H9 (cell line): ENCODE results near the gene KCNIP1. TPM values are rescaled to one million over a fixed set of nuclear protein-coding genes. Genes with fewer than 3 reads are reported as not detected.

Experiments
- DNase-seq: peaks from one replicate; pipeline ENCODE4 v3.0.0-alpha.2; 2017
- H2AFZ ChIP-seq: one replicate; pipeline ENCODE4 v1.6.1; 2013; ENCODE audit warnings: mild to moderate bottlenecking, low read length, control low read depth, moderate library complexity
- H2AK5ac ChIP-seq: 2 replicates; pipeline ENCODE4 v1.6.1; 2013; ENCODE audit warnings: low read length, control low read depth, mixed read lengths; ENCODE audit not compliant: insufficient read length
- H2BK120ac ChIP-seq: one replicate; pipeline ENCODE4 v1.6.1; 2013; ENCODE audit warnings: low read depth, mild to moderate bottlenecking, low read length, control low read depth, inconsistent platforms; ENCODE audit not compliant: poor library complexity, severe bottlenecking
- H2BK12ac ChIP-seq: 2 replicates; pipeline ENCODE4 v1.6.1; 2013; ENCODE audit warnings: low read length, control low read depth, mixed read lengths, low read depth; ENCODE audit not compliant: insufficient read length
- H2BK15ac ChIP-seq: 2 replicates; pipeline ENCODE4 v1.6.1; 2013; ENCODE audit warnings: low read depth, low read length, control low read depth
- H2BK20ac ChIP-seq: one replicate; pipeline ENCODE4 v1.6.1; 2013; ENCODE audit warnings: low read depth, mild to moderate bottlenecking, low read length, control low read depth, inconsistent platforms; ENCODE audit not compliant: poor library complexity, severe bottlenecking
- H2BK5ac ChIP-seq: 2 replicates; pipeline ENCODE4 v1.6.1; 2013; ENCODE audit warnings: low read length, control low read depth, mixed read lengths; ENCODE audit not compliant: insufficient read length
- H3K14ac ChIP-seq: 2 replicates; pipeline ENCODE4 v1.6.1; 2013; ENCODE audit warnings: low read length, control low read depth; ENCODE audit not compliant: insufficient read depth
- H3K18ac ChIP-seq: 2 replicates; pipeline ENCODE4 v1.6.1; 2013; ENCODE audit warnings: low read depth, mild to moderate bottlenecking, mixed read lengths, low read length, control low read depth; ENCODE audit not compliant: insufficient read length
- H3K23ac ChIP-seq: 2 replicates; pipeline ENCODE4 v1.6.1; 2013; ENCODE audit warnings: low read length, control low read depth, mixed read lengths, low read depth; ENCODE audit not compliant: insufficient read length
- H3K23me2 ChIP-seq: 2 replicates; pipeline ENCODE4 v1.6.1; 2013; ENCODE audit warnings: low read depth, mild to moderate bottlenecking, mixed read lengths, low read length, control low read depth; ENCODE audit not compliant: insufficient read length, poor library complexity, severe bottlenecking
- H3K27ac ChIP-seq: 2 replicates; pipeline ENCODE4 v1.5.1; 2013; ENCODE audit warnings: low read length, control low read depth, mixed read lengths, low read depth; ENCODE audit not compliant: insufficient read length
- H3K27me3 ChIP-seq: 2 replicates; pipeline ENCODE4 v1.6.1; 2013; ENCODE audit warnings: low read length, control low read depth, inconsistent platforms; ENCODE audit not compliant: insufficient read depth
- H3K4ac ChIP-seq: 2 replicates; pipeline ENCODE4 v1.6.1; 2013; ENCODE audit warnings: low read depth, mild to moderate bottlenecking, control low read depth, inconsistent platforms, low read length, moderate library complexity
- H3K4me1 ChIP-seq: 2 replicates; pipeline ENCODE4 v1.6.1; 2013; ENCODE audit warnings: low read length, control low read depth, inconsistent platforms; ENCODE audit not compliant: insufficient read depth
- H3K4me2 ChIP-seq: 2 replicates; pipeline ENCODE4 v1.6.1; 2013; ENCODE audit warnings: low read length, control low read depth, mixed read lengths; ENCODE audit not compliant: insufficient read length, insufficient read depth
- H3K56ac ChIP-seq: 2 replicates; pipeline ENCODE4 v1.6.1; 2013; ENCODE audit warnings: low read depth, mild to moderate bottlenecking, mixed read lengths, low read length, control low read depth; ENCODE audit not compliant: insufficient read length
- H3K79me1 ChIP-seq: 2 replicates; pipeline ENCODE4 v1.6.1; 2013; ENCODE audit warnings: low read depth, mild to moderate bottlenecking, moderate library complexity, low read length, control low read depth, inconsistent platforms; ENCODE audit not compliant: insufficient read depth, poor library complexity, severe bottlenecking
- H3K79me2 ChIP-seq: 2 replicates; pipeline ENCODE4 v1.6.1; 2013; ENCODE audit warnings: low read length, control low read depth, inconsistent platforms; ENCODE audit not compliant: insufficient read depth
- H3K9ac ChIP-seq: 2 replicates; pipeline ENCODE4 v1.6.1; 2013; ENCODE audit warnings: low read length, control low read depth, mixed read lengths; ENCODE audit not compliant: insufficient read length; ENCODE audit errors: extremely low read depth
- H3K9me3 ChIP-seq: one replicate; pipeline ENCODE4 v1.6.1; 2013; ENCODE audit warnings: low read depth, low read length, inconsistent platforms; ENCODE audit not compliant: control insufficient read depth
- H3T11ph ChIP-seq: one replicate; pipeline ENCODE4 v1.6.1; 2013; ENCODE audit warnings: mild to moderate bottlenecking, low read length, control low read depth, inconsistent platforms
- H4K20me1 ChIP-seq: one replicate; pipeline ENCODE4 v1.6.1; 2013; ENCODE audit not compliant: control insufficient read depth, insufficient read length, insufficient read depth
- H4K5ac ChIP-seq: 2 replicates; pipeline ENCODE4 v1.6.1; 2013; ENCODE audit warnings: low read depth, mild to moderate bottlenecking, mixed read lengths, low read length, control low read depth; ENCODE audit not compliant: insufficient read length
- H4K8ac ChIP-seq: replicated peaks from 2 replicates; pipeline ENCODE4 v1.6.1; 2013; ENCODE audit warnings: low read length, control low read depth, mixed read lengths, low read depth; ENCODE audit not compliant: insufficient read length
- H4K91ac ChIP-seq: 2 replicates; pipeline ENCODE4 v1.6.1; 2013; ENCODE audit warnings: low read depth, mild to moderate bottlenecking, moderate library complexity, mixed read lengths, low read length, control low read depth; ENCODE audit not compliant: insufficient read length
- H3K27ac Mint-ChIP-seq, 3 experiments: 2 replicates in 2 of 3; 3 replicates in 1 of 3; pipeline ENCODE4 v1.8.0; 2020 to 2021; ENCODE audit warnings: mixed read lengths in 3 of 3, mild to moderate bottlenecking in 1 of 3, moderate library complexity in 1 of 3
- H3K27me3 Mint-ChIP-seq: 2 replicates; pipeline ENCODE4 v1.8.0; 2021; ENCODE audit warnings: low read depth, mild to moderate bottlenecking, moderate library complexity, mixed read lengths
- H3K36me3 Mint-ChIP-seq, 3 experiments: 2 replicates in 2 of 3; 3 replicates in 1 of 3; pipeline ENCODE4 v1.8.0; 2020 to 2021; ENCODE audit warnings: low read depth in 3 of 3, mixed read lengths in 3 of 3; ENCODE audit not compliant: insufficient read depth in 1 of 3
- H3K4me1 Mint-ChIP-seq, 2 experiments: 2 replicates each; pipeline ENCODE4 v1.8.0; 2020; ENCODE audit warnings: mixed read lengths in 2 of 2
- H3K4me3 Mint-ChIP-seq, 2 experiments: 2 replicates in 1 of 2; 3 replicates in 1 of 2; pipeline ENCODE4 v1.8.0; 2020 to 2021; ENCODE audit warnings: mild to moderate bottlenecking in 2 of 2, mixed read lengths in 2 of 2, moderate library complexity in 1 of 2
- H3K9me3 Mint-ChIP-seq, 2 experiments: 2 replicates in 1 of 2; 3 replicates in 1 of 2; pipeline ENCODE4 v1.8.0; 2020; ENCODE audit warnings: mild to moderate bottlenecking in 2 of 2, mixed read lengths in 2 of 2, moderate library complexity in 1 of 2
- CTCF ChIP-seq: fragments of 200-600 bp; sonication (generic); conservative IDR thresholded peaks from 3 replicates; pipeline ENCODE4 v1.8.0; 2021; ENCODE audit warnings: antibody characterized with exemption, mild to moderate bottlenecking
- WGBS: extraction: QIAGEN DNeasy Blood & Tissue Kit; methylation state at CpG from one replicate; pipeline ENCODE4 v1.1.7; 2013; ENCODE audit warnings: missing lambda C conversion rate, low lambda C conversion rate, mixed read lengths; ENCODE audit not compliant: insufficient read length; ENCODE audit errors: extremely low coverage; 5-methylcytosine and 5-hydroxymethylcytosine counted together
- total RNA-seq: library from RNA; stranded (reverse); gene quantifications from 2 replicates; pipeline ENCODE4 v1.2.1, GENCODE V29; 2021

KCNIP1 gene
- total RNA-seq, 1 experiment from 2014 or later, result 0.63 TPM

DNA sequence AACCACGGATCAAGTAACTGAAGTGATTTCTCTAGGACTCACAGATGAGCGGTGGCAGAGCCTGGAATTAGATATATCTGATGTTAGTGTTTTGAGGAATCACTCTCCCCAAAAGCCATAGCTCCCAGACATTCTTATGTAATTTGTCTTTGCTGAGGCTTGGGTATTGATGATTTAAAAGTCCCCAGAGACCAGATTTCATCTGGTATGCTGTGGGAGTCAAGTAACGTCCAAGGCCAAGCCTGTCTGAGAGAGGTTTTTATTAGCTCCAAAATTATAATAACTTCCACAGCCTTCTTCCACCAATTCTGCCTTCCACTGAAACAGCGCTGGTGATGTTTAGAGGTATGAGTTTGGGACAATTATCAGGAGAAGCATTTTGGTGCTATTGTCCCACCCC lies 21.3 kb upstream of the KCNIP1 start:
- no peak overlapping the region for H2BK5ac ChIP-seq
- H4K91ac ChIP-seq, result no peak overlapping the region
- H3K27ac Mint-ChIP-seq, result no peak overlapping the region

More for the DNA sequence above, 21.3 kb upstream of the KCNIP1 start:
- Histone ChIP-seq H3K14ac (no peak overlapping the region), H4K20me1 (no peaks in the 10 kb centered on the region), H3K23me2 (no peaks in the 10 kb centered on the region), H3K9ac (no peak overlapping the region), H3K18ac (no peak overlapping the region), H2BK12ac (no peak overlapping the region), H3K79me1 (no peaks in the 10 kb centered on the region), H3K4me2 (no peak overlapping the region), H3K27ac (no peak overlapping the region), H4K8ac (no peak overlapping the region), H2BK20ac (no peak overlapping the region), H4K5ac (no peak overlapping the region), H3K9me3 (no peaks in the 10 kb centered on the region), H3K27me3 (no peaks in the 10 kb centered on the region), H2BK120ac (no peak overlapping the region), H3K56ac (no peak overlapping the region), H3K79me2 (no peaks in the 10 kb centered on the region), H3K4me1 (no peaks in the 10 kb centered on the region), H3K23ac (no peak overlapping the region), H2AFZ (no peak overlapping the region), H3K4ac (no peak overlapping the region), H2BK15ac (no peak overlapping the region), H2AK5ac (no peak overlapping the region), H3T11ph (no peak overlapping the region)
- no CpG with 5 or more reads among the region's 4 CpGs for WGBS
- peak; percentile 3 for DNase-seq
- H3K9me3 Mint-ChIP-seq, result no peaks in the 10 kb centered on the region
- no peak overlapping the region for H3K4me3 Mint-ChIP-seq
- TF ChIP-seq CTCF, result no peak
- peaks cover 10% of the 10 kb centered on the region for H3K27me3 Mint-ChIP-seq
- H3K36me3 Mint-ChIP-seq, result no peaks in the 10 kb centered on the region
- peaks cover 10 to 11% of the 10 kb centered on the region in 2 experiments for H3K4me1 Mint-ChIP-seq
